Keratinocyte (primary cell): ENCODE measurements around the gene ATP11A. TPM values are rescaled to one million over a fixed set of nuclear protein-coding genes. Genes with fewer than 3 reads are reported as not detected.

Experiments used
- DNase-seq: peaks from one replicate; pipeline ENCODE4 v3.0.0-alpha.2; 2011; ENCODE audit warnings: low read depth, missing footprints, low spot score
- FAIRE-seq: peaks from 2 replicates; lab custom pipeline; 2011; peaks lifted over from hg19 to GRCh38; lab: Jason Lieb, UNC
- H2AFZ ChIP-seq: 2 replicates; pipeline ENCODE4 v1.6.0; 2012; ENCODE audit warnings: low read length, control low read depth, inconsistent platforms; ENCODE audit not compliant: control insufficient read depth
- H3K27ac ChIP-seq: 2 replicates; pipeline ENCODE4 v1.5.1; 2011; ENCODE audit warnings: low read length; ENCODE audit not compliant: control insufficient read depth, insufficient read depth
- H3K27me3 ChIP-seq: 3 replicates; pipeline ENCODE4 v1.6.0; 2011; ENCODE audit warnings: low read length; ENCODE audit not compliant: control insufficient read depth, insufficient read depth; ENCODE audit errors: extremely low read depth
- H3K36me3 ChIP-seq, 2 experiments: 2 replicates in 1 of 2; 3 replicates in 1 of 2; pipeline ENCODE4 v1.5.1; 2011; ENCODE audit warnings: low read length in 2 of 2, mild to moderate bottlenecking in 1 of 2; ENCODE audit not compliant: control insufficient read depth in 2 of 2, insufficient read depth in 2 of 2; ENCODE audit errors: extremely low read depth in 1 of 2
- H3K4me1 ChIP-seq: 3 replicates; pipeline ENCODE4 v1.5.1; 2011; ENCODE audit warnings: low read length; ENCODE audit not compliant: control insufficient read depth, insufficient read depth; ENCODE audit errors: extremely low read depth
- H3K4me2 ChIP-seq: 3 replicates; pipeline ENCODE4 v1.6.0; 2011; ENCODE audit warnings: low read depth, low read length; ENCODE audit not compliant: control insufficient read depth, insufficient read depth; ENCODE audit errors: extremely low read depth
- H3K4me3 ChIP-seq, 3 experiments: fragments of 200-600 bp in 1 of 3; sonication (generic) in 1 of 3; 2 replicates in 2 of 3; 3 replicates in 1 of 3; pipeline ENCODE4 v1.5.1; 2011 to 2016; ENCODE audit warnings: low read length in 3 of 3, mild to moderate bottlenecking in 3 of 3, control low read depth in 2 of 3, inconsistent platforms in 1 of 3, low read depth in 1 of 3, mixed read lengths in 1 of 3, mixed run types in 1 of 3, moderate library complexity in 1 of 3; ENCODE audit not compliant: control insufficient read depth in 2 of 3, insufficient read depth in 2 of 3; ENCODE audit errors: extremely low read depth in 1 of 3
- H3K79me2 ChIP-seq: 2 replicates; pipeline ENCODE4 v1.6.0; 2012; ENCODE audit warnings: low read length; ENCODE audit not compliant: control insufficient read depth, insufficient read depth
- H3K9ac ChIP-seq: 3 replicates; pipeline ENCODE4 v1.6.0; 2011; ENCODE audit warnings: low read length; ENCODE audit not compliant: control insufficient read depth, insufficient read depth; ENCODE audit errors: extremely low read depth
- H3K9me1 ChIP-seq: 3 replicates; pipeline ENCODE4 v1.6.0; 2011; ENCODE audit warnings: low read length; ENCODE audit not compliant: control insufficient read depth, insufficient read depth; ENCODE audit errors: extremely low read depth
- H3K9me3 ChIP-seq: 2 replicates; pipeline ENCODE4 v1.5.1; 2012; ENCODE audit warnings: low read depth, low read length; ENCODE audit not compliant: control insufficient read depth
- H4K20me1 ChIP-seq: 3 replicates; pipeline ENCODE4 v1.6.0; 2011; ENCODE audit warnings: low read length; ENCODE audit not compliant: control insufficient read depth, insufficient read depth; ENCODE audit errors: extremely low read depth
- CTCF ChIP-seq, 3 experiments: IDR thresholded peaks in 1 of 3; conservative IDR thresholded peaks in 1 of 3; optimal IDR thresholded peaks in 1 of 3; 2 replicates in 2 of 3; 3 replicates in 1 of 3; pipeline versions ENCODE3 to v1.5.1; 2011; ENCODE audit warnings: low read length in 3 of 3, mild to moderate bottlenecking in 3 of 3, moderate library complexity in 2 of 3, control low read depth in 1 of 3, inconsistent platforms in 1 of 3; ENCODE audit not compliant: insufficient read depth in 2 of 3; ENCODE audit errors: extremely low read depth in 1 of 3
- EZH2 ChIP-seq: IDR thresholded peaks from one replicate; pipeline ENCODE4 v1.6.1; 2012; ENCODE audit warnings: inconsistent platforms, mild to moderate bottlenecking, low read length, moderate library complexity
- dilution Hi-C: fragments of 300-500 bp; cut with MboI; formaldehyde crosslinking; loops from one replicate; pipeline ENCODE4 v1.7.0; 2020; ENCODE audit warnings: low sequenced_read_pairs; ENCODE audit not compliant: extremely low pct_ligation_motif_present
- polyA plus RNA-seq, 5 experiments: library from polyadenylated mRNA; depleted of rRNA in 3 of 5; stranded (reverse) in 3 of 5; stranded (forward) in 1 of 5; unstranded in 1 of 5; fragments of >200 nt; gene quantifications; 1 replicate in 1 of 5; 2 replicates in 3 of 5; 3 replicates in 1 of 5; pipeline versions ENCODE4 v1.2.1 to v1.2.3, GENCODE V29; 2011 to 2012; ENCODE audit warnings: missing spikeins in 2 of 5, low read depth in 1 of 5, low replicate concordance in 1 of 5

Gene ATP11A
- polyA plus RNA-seq, 1 donor (not counting 4 experiments of a cell fraction or from before 2014, with no cell fraction given): 4.3 TPM

- Histone ChIP-seq H3K9me1 (no peaks in the 10 kb centered on the region), H3K27me3 (no peaks in the 10 kb centered on the region), H3K79me2 (no peaks in the 10 kb centered on the region), H3K4me1 (no peaks in the 10 kb centered on the region), H2AFZ (no peak overlapping the region), H4K20me1 (no peaks in the 10 kb centered on the region), H3K4me3 (no peak overlapping the region), H3K9ac (no peak overlapping the region), H3K36me3 (peaks cover 0 to 5% of the 10 kb centered on the region in 2 experiments), H3K27ac (no peak overlapping the region), H3K4me2 (no peak overlapping the region), H3K9me3 (no peaks in the 10 kb centered on the region)
- dilution Hi-C loops: no loop called here
- TF ChIP-seq CTCF (optimal IDR thresholded peaks at IDR 0.05 in 1 of 3, IDR thresholded peaks at IDR 0.05 in 1 of 3, conservative IDR thresholded peaks at IDR 0.05 in 1 of 3; ENCODE audit: extremely low read depth in 1 of 3, insufficient read depth in 2 of 3, low read length in 3 of 3) (no peak), EZH2 (no peak)
- DNase-seq (no peak), FAIRE-seq (no peak)
These were observed 114.5 kb downstream of the ATP11A start for GRCh38 chr13:112804374-112804773.

- dilution Hi-C loops: no loop called here
- H3K4me1 ChIP-seq: no peaks in the 10 kb centered on the region
- no peak for FAIRE-seq
These were observed 117.2 kb downstream of the ATP11A start for GRCh38 chr13:112806739-112807652.

More at GRCh38 chr13:112806739-112807652, 117.2 kb downstream of the ATP11A start:
- TF ChIP-seq CTCF (optimal IDR thresholded peaks at IDR 0.05 in 1 of 3, IDR thresholded peaks at IDR 0.05 in 1 of 3, conservative IDR thresholded peaks at IDR 0.05 in 1 of 3; ENCODE audit: extremely low read depth in 1 of 3, insufficient read depth in 2 of 3, low read length in 3 of 3): no peak
- TF ChIP-seq EZH2: no peak
- Histone ChIP-seq H3K27ac (no peak overlapping the region), H3K9ac (no peak overlapping the region), H3K27me3 (no peaks in the 10 kb centered on the region), H4K20me1 (no peaks in the 10 kb centered on the region), H3K36me3 (peaks cover 0 to 5% of the 10 kb centered on the region in 2 experiments), H3K9me3 (no peaks in the 10 kb centered on the region), H3K9me1 (no peaks in the 10 kb centered on the region), H3K4me2 (no peak overlapping the region), H2AFZ (no peak overlapping the region), H3K4me3 (no peak overlapping the region), H3K79me2 (no peaks in the 10 kb centered on the region)
- DNase-seq: no peak
